ENCODE data around the gene ACAP1.

The ACAP1 gene

GRCh38 chr17:7336240-7337175 lies at the start of gene ACAP1:
Gene ACAP1, plus strand, starts transcription at chr17:7336529. Its CDS starts 206 bp downstream, at chr17:7336735.
- no peak for DNase-seq (ENCODE audit: low read depth)

- no peak for DNase-seq (ENCODE audit: low read depth)
Observed at GRCh38 chr17:7289256-7290032, 46.9 kb upstream of the ACAP1 start.

DNA sequence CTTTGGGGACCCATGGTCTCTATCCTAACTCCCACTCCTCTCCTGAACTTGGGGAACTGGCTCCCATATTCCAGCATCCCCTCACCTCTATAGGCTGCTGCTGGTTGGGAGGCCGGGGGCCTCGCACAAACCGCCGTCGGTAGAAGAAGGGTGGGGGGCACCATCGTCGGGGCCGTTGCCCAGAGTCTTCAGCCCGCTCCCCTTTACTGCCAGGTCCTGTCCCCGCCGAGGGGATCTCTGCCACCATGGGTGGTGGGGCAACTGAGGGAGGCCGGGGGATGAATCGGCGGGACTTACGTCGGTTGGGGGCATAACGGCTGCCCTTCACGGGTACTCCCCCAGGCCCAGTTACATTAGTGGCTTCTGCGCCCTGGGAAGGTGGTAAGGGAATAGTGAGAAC lies 46.2 kb upstream of the ACAP1 start:
- no peak for DNase-seq (ENCODE audit: low read depth)

DNA sequence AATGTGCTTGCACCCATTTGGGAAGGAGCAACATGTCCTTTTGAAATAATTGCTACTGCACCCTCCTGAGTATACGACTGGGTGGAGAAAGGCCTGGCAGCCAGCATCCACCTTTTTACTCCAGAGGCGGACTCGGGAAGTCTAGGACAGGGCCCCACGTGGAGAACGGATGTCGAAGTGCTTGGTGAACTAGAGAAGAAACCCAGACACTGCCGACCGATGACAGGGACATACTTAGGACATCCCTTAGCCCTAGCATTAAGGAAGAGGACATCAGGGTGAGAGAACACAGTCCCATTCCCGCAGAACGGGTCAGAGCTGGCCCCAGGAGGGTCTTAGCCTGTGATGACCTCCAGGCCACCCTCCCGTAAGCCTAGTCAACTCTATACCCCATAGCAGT lies 45.6 kb upstream of the ACAP1 start:
- DNase-seq (ENCODE audit: low read depth): no peak

DNA sequence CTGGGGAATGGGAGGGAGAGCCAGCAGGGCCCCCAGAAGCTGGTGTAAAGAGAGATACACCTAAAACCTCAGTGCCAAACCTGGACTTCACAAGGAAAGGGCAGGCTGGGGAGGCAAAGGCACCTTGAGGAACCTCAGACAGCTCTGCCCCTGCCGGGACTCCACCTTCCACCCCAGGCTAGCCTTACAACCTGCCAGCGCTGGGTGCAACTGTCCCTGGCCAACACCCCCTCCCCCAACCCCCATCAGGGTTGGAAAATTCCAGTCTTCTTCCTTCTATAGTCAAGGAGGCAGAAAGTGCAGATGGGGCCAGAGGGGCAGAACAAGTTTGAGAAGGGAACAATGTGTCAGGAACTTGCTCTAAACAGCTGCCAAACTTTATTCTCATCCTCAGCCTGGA lies 44.1 kb upstream of the ACAP1 start:
- DNase-seq (ENCODE audit: low read depth): no peak

DNA sequence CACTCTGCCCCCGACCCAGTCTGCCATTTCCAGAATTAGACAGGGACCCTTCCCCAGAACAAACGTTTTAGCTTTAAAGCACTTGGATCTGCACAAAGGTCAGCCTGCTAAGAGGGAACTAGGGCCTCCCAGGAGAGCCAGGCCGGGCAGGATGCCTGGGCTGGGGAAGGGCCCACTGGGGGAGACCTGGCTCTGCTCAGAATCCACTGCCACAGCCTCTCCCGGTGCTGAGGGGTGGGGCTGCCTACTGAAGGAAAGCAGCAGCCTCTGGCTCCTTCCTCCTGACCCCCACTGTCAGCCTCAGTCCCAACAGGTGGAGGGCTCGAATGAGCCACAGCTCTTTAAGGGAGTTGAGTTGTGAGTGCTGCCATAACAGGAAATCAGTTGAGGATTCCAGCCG lies 43.6 kb upstream of the ACAP1 start:
- no peak for DNase-seq (ENCODE audit: low read depth)

DNA sequence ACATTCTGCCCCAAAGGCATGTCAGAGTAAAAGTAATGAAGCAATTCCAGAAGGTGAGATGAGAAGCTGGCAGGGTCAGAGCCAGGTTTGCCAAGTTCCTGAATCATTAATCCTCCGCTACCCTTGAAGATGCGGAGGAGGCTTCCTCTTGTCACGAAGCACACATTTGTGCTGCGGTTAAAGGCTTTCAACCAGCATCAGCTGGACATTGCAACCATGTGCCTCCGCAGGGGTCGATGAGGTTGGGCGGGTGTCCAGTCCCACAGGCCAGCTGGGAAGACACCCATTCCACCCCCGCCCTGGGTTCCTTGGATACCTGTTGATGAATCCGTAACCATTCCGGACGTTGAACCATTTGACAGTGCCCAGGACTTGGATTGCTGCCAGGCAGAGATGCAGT lies 43.2 kb upstream of the ACAP1 start:
- no peak for DNase-seq (ENCODE audit: low read depth)

DNA sequence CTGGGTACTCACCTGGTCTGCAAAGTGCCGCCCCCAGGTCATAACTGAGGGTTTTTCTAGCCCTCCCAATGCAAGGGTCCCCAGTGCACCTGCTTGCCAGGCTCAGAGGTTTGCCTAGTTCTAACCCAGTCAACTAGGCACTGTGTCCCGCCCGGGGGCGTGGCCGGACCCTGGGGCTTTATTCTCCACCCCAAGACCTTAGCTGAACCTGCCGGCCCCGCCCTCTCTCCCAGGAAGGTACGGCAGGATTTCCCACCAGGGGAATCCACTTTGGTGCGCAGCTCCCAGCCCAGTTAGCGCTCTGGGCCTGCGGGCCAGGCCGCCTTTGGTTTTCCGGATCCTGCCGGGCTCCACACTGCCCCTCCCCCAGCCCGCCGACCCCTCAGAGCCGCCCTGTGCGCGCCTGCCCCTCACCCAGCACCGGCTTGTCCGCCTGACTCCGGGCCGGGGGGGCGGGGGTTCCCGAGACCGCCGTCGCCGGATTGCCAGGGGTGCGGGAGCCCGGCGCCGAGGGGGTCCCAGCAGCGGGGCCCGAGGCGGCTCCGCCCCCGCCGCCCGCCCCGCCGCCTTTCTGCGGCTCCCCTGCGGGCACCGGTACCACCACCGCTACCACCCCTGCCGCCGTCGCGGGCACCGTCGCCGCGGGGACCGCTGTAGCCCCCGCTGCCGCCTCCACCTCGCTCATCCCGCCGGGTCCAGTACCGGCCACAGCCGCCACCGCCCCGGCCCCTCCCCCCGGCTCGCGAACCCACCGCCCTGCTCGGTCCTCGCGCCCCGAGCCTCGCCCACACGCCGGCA lies 42.3 kb upstream of the ACAP1 start:
- no peak for DNase-seq (ENCODE audit: low read depth)

DNA sequence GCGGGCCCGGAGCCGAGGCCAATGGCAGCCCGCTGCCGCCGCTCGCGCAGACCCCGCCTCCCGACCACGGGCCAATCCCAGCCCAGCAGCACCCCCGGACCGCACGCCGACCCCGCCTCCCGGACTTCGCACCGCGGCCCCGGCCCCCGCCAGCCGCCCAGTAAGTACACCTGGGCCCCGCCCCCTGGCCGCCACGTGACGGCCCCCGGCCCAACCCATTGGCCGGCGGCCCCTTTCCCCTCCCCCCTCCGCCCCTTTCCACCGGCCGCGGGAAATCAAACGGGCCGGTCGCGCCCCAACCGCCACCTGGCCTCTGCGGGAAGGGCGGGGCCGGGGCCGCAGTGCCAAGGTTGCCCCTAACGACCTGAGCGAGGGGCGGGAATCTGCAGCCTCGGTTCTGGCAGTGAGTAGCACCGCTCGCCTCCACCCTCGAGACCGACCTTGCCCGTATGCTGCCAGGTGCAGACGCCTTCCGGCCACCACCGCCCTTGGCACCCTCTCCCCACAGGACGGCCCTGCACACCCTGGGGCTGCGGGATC lies 41.6 kb upstream of the ACAP1 start, which contains the start of gene YBX2:
YBX2 (minus strand) TSS at position 26 of the 540 bp plus-strand sequence. CDS start 139 bp downstream, outside the sequence.
- no peak for DNase-seq (ENCODE audit: low read depth)

- DNase-seq (ENCODE audit: low read depth): no peak
Observed at GRCh38 chr17:7295230-7296180, 40.8 kb upstream of the ACAP1 start.

- peak; percentile 49 for DNase-seq (ENCODE audit: low read depth)
Observed at GRCh38 chr17:7296189-7296861, 40.0 kb upstream of the ACAP1 start.

DNA sequence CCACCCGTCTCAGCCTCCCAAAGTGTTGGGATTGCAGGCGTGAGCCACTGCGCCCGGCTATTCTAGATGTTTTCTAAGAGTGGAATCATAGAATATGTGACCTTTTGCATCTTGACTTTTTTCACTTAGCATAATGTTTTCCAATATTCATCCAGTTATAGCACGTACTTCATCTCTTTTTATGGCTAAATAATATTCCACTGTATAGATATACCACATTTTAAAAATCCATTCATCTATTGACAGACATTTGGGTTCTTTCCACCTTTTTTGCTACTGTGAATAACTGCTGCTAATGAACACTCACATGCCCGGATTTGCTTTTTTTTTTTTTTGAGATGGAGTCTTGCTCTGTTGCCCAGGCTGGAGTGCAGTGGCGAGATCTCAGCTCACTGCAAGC lies 32.1 kb upstream of the ACAP1 start:
- no peak for DNase-seq (ENCODE audit: low read depth)

GRCh38 chr17:7306911-7307685 lies 29.2 kb upstream of the ACAP1 start, which contains the start of gene EIF5A:
Gene EIF5A, plus strand, starts transcription at chr17:7307628. Its CDS starts 2,008 bp downstream, at chr17:7309636.
- peak; percentile 100 for DNase-seq (ENCODE audit: low read depth)

GRCh38 chr17:7307686-7308624 lies 28.4 kb upstream of the ACAP1 start:
- no peak for DNase-seq (ENCODE audit: low read depth)

DNA sequence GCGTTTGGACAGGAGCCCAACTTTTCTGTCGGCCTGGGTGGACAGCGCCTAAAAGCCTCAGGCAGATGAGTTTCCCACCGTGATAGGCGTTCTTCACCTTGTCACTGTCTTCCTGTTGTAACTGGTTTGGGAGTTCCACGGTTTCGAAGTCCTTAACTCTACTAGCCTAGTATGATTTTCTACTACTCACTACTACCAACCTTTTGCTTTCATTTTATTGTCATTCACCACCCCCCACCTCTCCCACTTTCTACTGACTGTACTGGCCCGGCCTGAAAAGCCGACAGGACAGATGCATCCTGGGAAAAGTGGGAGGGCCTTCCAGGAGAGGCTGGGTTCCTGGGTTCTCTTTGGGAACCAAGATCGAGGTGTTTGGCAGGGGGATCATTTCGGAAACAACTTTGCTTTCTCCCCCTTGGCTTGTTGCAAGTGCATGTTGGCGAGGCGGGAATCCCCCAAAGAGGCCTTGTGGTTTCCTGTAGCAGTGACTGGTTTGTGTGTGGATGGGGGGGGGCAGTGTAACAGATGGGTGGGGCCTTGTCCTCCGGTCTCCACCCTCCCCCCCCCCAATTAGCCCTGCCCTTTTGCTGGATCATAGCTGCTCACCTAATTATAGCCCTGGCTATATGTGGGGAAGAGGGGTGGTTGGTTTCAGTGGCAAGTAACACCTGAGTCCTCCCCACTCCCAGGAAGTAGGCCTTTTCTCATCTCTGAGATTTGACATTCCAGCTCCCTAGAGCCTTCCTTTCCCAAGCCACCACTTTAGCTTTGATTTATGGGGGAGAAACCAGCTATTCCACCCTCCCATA lies 27.5 kb upstream of the ACAP1 start:
- DNase-seq (ENCODE audit: low read depth): peak; percentile 62

DNA sequence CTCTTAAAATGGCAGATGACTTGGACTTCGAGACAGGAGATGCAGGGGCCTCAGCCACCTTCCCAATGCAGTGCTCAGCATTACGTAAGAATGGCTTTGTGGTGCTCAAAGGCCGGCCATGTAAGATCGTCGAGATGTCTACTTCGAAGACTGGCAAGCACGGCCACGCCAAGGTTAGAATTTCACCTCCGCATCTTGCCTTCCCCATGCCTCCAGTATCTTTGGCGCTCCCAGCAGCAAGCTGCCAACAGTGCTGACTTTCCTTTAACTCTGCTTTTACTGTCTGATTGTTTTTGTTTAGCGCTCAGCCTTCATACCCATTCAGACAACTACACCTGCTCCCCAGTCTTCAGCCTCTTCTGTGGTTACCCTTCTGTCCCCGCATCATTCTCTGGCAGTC lies 26.7 kb upstream of the ACAP1 start:
- DNase-seq (ENCODE audit: low read depth): no peak

GRCh38 chr17:7311110-7311705 lies 25.1 kb upstream of the ACAP1 start:
- no peak for DNase-seq (ENCODE audit: low read depth)

Measured in GM04504 (cell line).